H1 (cell line): ENCODE measurements around the gene RUFY1. TPM values are rescaled to one million over a fixed set of nuclear protein-coding genes. Genes with fewer than 3 reads are reported as not detected.

ENCODE experiments used
- CTCF ChIA-PET: fragments of 300-600 bp; sonication (Branson Sonifier 250); formaldehyde crosslinking; loops from one replicate; lab custom pipeline; 2021; ENCODE audit not compliant: partially characterized antibody; lab: Charles Lee
- POLR2A ChIA-PET: fragments of 300-600 bp; sonication (Branson Sonifier 250); formaldehyde crosslinking; loops from one replicate; lab custom pipeline; 2021; ENCODE audit warnings: inconsistent platforms; ENCODE audit not compliant: partially characterized antibody; lab: Charles Lee
- DNase-seq, 2 experiments: peaks; one replicate each; pipeline versions ENCODE4 v3.0.0 to v3.0.0-alpha.2; 2010 to 2022; ENCODE audit warnings: low spot score in 2 of 2, low read depth in 1 of 2, mixed read lengths in 1 of 2
- FAIRE-seq: peaks from 2 replicates; lab custom pipeline; 2011; peaks lifted over from hg19 to GRCh38; lab: Jason Lieb, UNC
- H2AFZ ChIP-seq: 2 replicates; pipeline ENCODE4 v1.8.1; 2012; ENCODE audit warnings: low read length, inconsistent platforms
- H2AK5ac ChIP-seq: 2 replicates; pipeline ENCODE4 v1.6.1; 2013; ENCODE audit warnings: low read depth, low read length
- H2BK120ac ChIP-seq: replicated peaks from 2 replicates; pipeline ENCODE3; 2013; ENCODE audit warnings: low read depth, low read length, inconsistent platforms
- H2BK12ac ChIP-seq: 2 replicates; pipeline ENCODE4 v1.6.1; 2013; ENCODE audit warnings: low read depth, low read length
- H2BK15ac ChIP-seq: 2 replicates; pipeline ENCODE4 v1.6.1; 2013; ENCODE audit warnings: low read length
- H2BK20ac ChIP-seq: 2 replicates; pipeline ENCODE4 v1.6.1; 2013; ENCODE audit warnings: low read length
- H2BK5ac ChIP-seq: 2 replicates; pipeline ENCODE4 v1.6.1; 2013; ENCODE audit warnings: low read depth, low read length
- H3K14ac ChIP-seq: 2 replicates; pipeline ENCODE4 v1.6.1; 2013; ENCODE audit warnings: inconsistent platforms; ENCODE audit not compliant: insufficient read length
- H3K18ac ChIP-seq: 2 replicates; pipeline ENCODE4 v1.6.1; 2013; ENCODE audit warnings: low read length; ENCODE audit errors: extremely low read depth
- H3K23ac ChIP-seq: 2 replicates; pipeline ENCODE4 v1.6.1; 2013; ENCODE audit warnings: inconsistent platforms; ENCODE audit not compliant: insufficient read length
- H3K23me2 ChIP-seq: 2 replicates; pipeline ENCODE4 v1.6.1; 2013; ENCODE audit warnings: low read depth, low read length
- H3K27ac ChIP-seq: 2 replicates; pipeline ENCODE4 v1.6.1; 2011; ENCODE audit warnings: low read depth, low read length, inconsistent platforms
- H3K27me3 ChIP-seq, 4 experiments: replicated peaks in 1 of 4; 1 replicate in 1 of 4; 2 replicates in 3 of 4; pipeline versions ENCODE4 v1.6.1 to v1.8.1; 2011 to 2013; ENCODE audit warnings: low read length in 3 of 4, mild to moderate bottlenecking in 3 of 4, inconsistent platforms in 2 of 4, mixed read lengths in 2 of 4, moderate library complexity in 1 of 4; ENCODE audit not compliant: control insufficient read depth in 3 of 4, insufficient read depth in 3 of 4; ENCODE audit errors: extremely low read depth in 1 of 4
- H3K36me3 ChIP-seq, 4 experiments: 2 replicates each; pipeline versions ENCODE4 v1.6.1 to v1.8.1; 2011 to 2013; ENCODE audit warnings: mild to moderate bottlenecking in 4 of 4, low read length in 3 of 4, moderate library complexity in 2 of 4, control low read depth in 1 of 4, inconsistent platforms in 1 of 4; ENCODE audit not compliant: insufficient read depth in 4 of 4, control insufficient read depth in 2 of 4
- H3K4ac ChIP-seq: replicated peaks from 2 replicates; pipeline ENCODE3; 2013; ENCODE audit warnings: low read length, low read depth, mixed read lengths, inconsistent platforms; ENCODE audit not compliant: insufficient read length
- H3K4me1 ChIP-seq, 4 experiments: replicated peaks in 1 of 4; 1 replicate in 1 of 4; 2 replicates in 3 of 4; pipeline versions ENCODE4 v1.6.1 to v1.8.1; 2011 to 2013; ENCODE audit warnings: low read length in 3 of 4, inconsistent platforms in 2 of 4, mixed read lengths in 1 of 4; ENCODE audit not compliant: insufficient read depth in 4 of 4, control insufficient read depth in 3 of 4
- H3K4me2 ChIP-seq, 2 experiments: 2 replicates each; pipeline versions ENCODE4 v1.6.1 to v1.8.1; 2011 to 2013; ENCODE audit warnings: low read depth in 2 of 2, low read length in 2 of 2, control low read depth in 1 of 2, inconsistent platforms in 1 of 2, mild to moderate bottlenecking in 1 of 2; ENCODE audit not compliant: insufficient read depth in 1 of 2
- H3K4me3 ChIP-seq, 4 experiments: fragments of 200-600, 300-600 bp in 1 of 4; sonication (generic), shearing (Covaris generic), sonication (Bioruptor Twin) in 1 of 4; 2 replicates each; pipeline versions ENCODE4 v1.5.1 to v1.8.1; 2011 to 2016; ENCODE audit warnings: low read length in 4 of 4, low read depth in 3 of 4, control low read depth in 2 of 4, inconsistent platforms in 2 of 4, mild to moderate bottlenecking in 2 of 4, mixed read lengths in 1 of 4, moderate library complexity in 1 of 4; ENCODE audit not compliant: insufficient read depth in 2 of 4; ENCODE audit errors: extremely low read depth in 1 of 4
- H3K56ac ChIP-seq: replicated peaks from 2 replicates; pipeline ENCODE3; 2013; ENCODE audit warnings: low read depth, mild to moderate bottlenecking, mixed read lengths, low read length, inconsistent platforms; ENCODE audit not compliant: insufficient read length
- H3K79me1 ChIP-seq: 2 replicates; pipeline ENCODE4 v1.6.1; 2013; ENCODE audit warnings: low read depth, low read length, control low read depth
- H3K79me2 ChIP-seq, 2 experiments: 2 replicates each; pipeline versions ENCODE4 v1.6.1 to v1.8.1; 2012 to 2013; ENCODE audit warnings: low read length in 2 of 2, mild to moderate bottlenecking in 2 of 2, inconsistent platforms in 1 of 2; ENCODE audit not compliant: insufficient read depth in 2 of 2, control insufficient read depth in 1 of 2
- H3K9ac ChIP-seq, 4 experiments: replicated peaks in 1 of 4; 1 replicate in 1 of 4; 2 replicates in 3 of 4; pipeline versions ENCODE4 v1.6.1 to v1.8.1; 2011 to 2013; ENCODE audit warnings: low read depth in 3 of 4, low read length in 3 of 4, control low read depth in 2 of 4, mild to moderate bottlenecking in 2 of 4, moderate library complexity in 2 of 4, inconsistent platforms in 1 of 4; ENCODE audit errors: extremely low read depth in 1 of 4
- H3K9me3 ChIP-seq, 2 experiments: 2 replicates each; pipeline versions ENCODE4 v1.6.1 to v1.8.1; 2012 to 2013; ENCODE audit warnings: mild to moderate bottlenecking in 2 of 2, moderate library complexity in 2 of 2, control low read depth in 1 of 2, inconsistent platforms in 1 of 2, low read depth in 1 of 2, low read length in 1 of 2, mixed read lengths in 1 of 2; ENCODE audit not compliant: insufficient read depth in 2 of 2
- H4K20me1 ChIP-seq, 2 experiments: replicated peaks in 1 of 2; 2 replicates each; pipeline versions ENCODE3 to v1.8.1; 2011 to 2013; ENCODE audit warnings: inconsistent platforms in 2 of 2, low read length in 2 of 2, mild to moderate bottlenecking in 1 of 2; ENCODE audit not compliant: insufficient read depth in 2 of 2, control insufficient read depth in 1 of 2
- H4K5ac ChIP-seq: 2 replicates; pipeline ENCODE4 v1.6.1; 2013; ENCODE audit warnings: low read length, low read depth, mixed read lengths, inconsistent platforms; ENCODE audit not compliant: insufficient read length
- H4K8ac ChIP-seq: 2 replicates; pipeline ENCODE4 v1.8.0; 2013; ENCODE audit warnings: mild to moderate bottlenecking, moderate library complexity, low read length, inconsistent platforms; ENCODE audit not compliant: insufficient read depth; ENCODE audit errors: extremely low read depth
- H4K91ac ChIP-seq: replicated peaks from 2 replicates; pipeline ENCODE3; 2013; ENCODE audit warnings: low read length, mixed read lengths, inconsistent platforms; ENCODE audit not compliant: insufficient read length
- POU5F1 ChIP-seq: IDR thresholded peaks from 2 replicates; pipeline ENCODE4 v1.6.1; 2011; ENCODE audit warnings: low read depth, mild to moderate bottlenecking, low read length, moderate library complexity
- SAP30 ChIP-seq: fragments of 300-600 bp; sonication (generic); IDR thresholded peaks from 2 replicates; pipeline ENCODE4 v1.7.1; 2012; ENCODE audit warnings: low read length, moderate library complexity, mild to moderate bottlenecking, inconsistent platforms; ENCODE audit not compliant: insufficient read depth, insufficient replicate concordance
- SP1 ChIP-seq: IDR thresholded peaks from 2 replicates; pipeline ENCODE4 v1.6.1; 2011; ENCODE audit warnings: low read depth, low read length
- SRF ChIP-seq: IDR thresholded peaks from 2 replicates; pipeline ENCODE4 v1.6.1; 2011; ENCODE audit warnings: mild to moderate bottlenecking, low read depth, low read length, moderate library complexity
- TAF1 ChIP-seq: IDR thresholded peaks from 2 replicates; pipeline ENCODE4 v1.6.1; 2011; ENCODE audit warnings: mild to moderate bottlenecking, low read depth, low read length
- TBP ChIP-seq: IDR thresholded peaks from 2 replicates; pipeline ENCODE4 v1.6.1; 2011; ENCODE audit warnings: low read depth, low read length, improper control_type of control experiment
- TCF12 ChIP-seq: IDR thresholded peaks from 2 replicates; pipeline ENCODE4 v1.6.1; 2011; ENCODE audit warnings: low read depth, mild to moderate bottlenecking, low read length
- WGBS, 2 experiments: shearing (Covaris generic) in 1 of 2; methylation state at CpG; one replicate each; pipeline versions ENCODE4 v1.1.6 to v1.1.7; 2013 to 2015; ENCODE audit warnings: low lambda C conversion rate in 2 of 2, mixed read lengths in 2 of 2, inconsistent platforms in 1 of 2, low coverage in 1 of 2, missing lambda C conversion rate in 1 of 2; ENCODE audit not compliant: insufficient replicate concordance in 2 of 2, insufficient coverage in 1 of 2, insufficient read length in 1 of 2; ENCODE audit errors: extremely low coverage in 1 of 2, missing lambda C conversion rate in 1 of 2; 5-methylcytosine and 5-hydroxymethylcytosine counted together
- polyA plus RNA-seq, 7 experiments: library from polyadenylated mRNA; depleted of rRNA in 3 of 7; stranded (reverse) in 5 of 7; unstranded in 2 of 7; fragments of >200 nt in 5 of 7; fragments of 200-250 nt in 2 of 7; gene quantifications; 1 replicate in 5 of 7; 2 replicates in 1 of 7; 4 replicates in 1 of 7; pipeline versions ENCODE4 v1.2.1 to v1.2.3, GENCODE V29; 2011 to 2013; ENCODE audit warnings: missing spikeins in 2 of 7, mixed read lengths in 2 of 7
- total RNA-seq: library from RNA; stranded (reverse); fragmentation: NEBNext Ultra II Directional; extraction: Animal tissue kit (Norgen Biotek cat#: 25700); gene quantifications from 2 replicates; pipeline ENCODE4 v1.2.1, GENCODE V29; 2021
- TF ChIP-seq, protein P1 (sequence below): IDR thresholded peaks from 2 replicates; pipeline ENCODE4 v1.6.1; 2012; ENCODE audit warnings: inconsistent platforms

Gene RUFY1
- total and polyA plus RNA-seq, 2 of the 8 experiments (the other 6 are each of a cell fraction or from before 2014, with no cell fraction given), result 22.4 to 29.5 TPM

DNA sequence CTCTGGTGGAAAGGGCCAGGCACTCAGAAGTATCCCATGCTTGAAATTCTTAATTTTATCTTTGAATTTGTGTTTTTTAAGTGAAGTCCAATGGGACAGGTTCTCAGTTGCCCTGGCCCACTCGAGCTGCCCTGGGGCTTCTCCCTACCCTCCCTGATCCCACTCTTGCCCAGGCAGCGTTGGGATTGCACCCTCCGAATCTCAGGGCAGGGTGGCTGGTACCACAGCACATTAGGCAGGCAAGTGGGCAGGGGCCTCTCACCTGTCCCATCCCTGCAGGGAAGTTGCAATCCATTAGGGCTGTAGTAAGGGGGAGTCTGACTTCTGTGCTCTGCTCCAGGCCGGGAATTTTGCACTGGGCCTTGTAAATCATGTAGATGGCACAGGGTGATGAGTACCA, 2.7 kb downstream of the RUFY1 start:
- Histone ChIP-seq H3K9ac (peak overlapping the region in 1 of 4 experiments; percentile 24; a peak in 1 of 7 replicates), H2BK20ac (no peak overlapping the region), H3K79me1 (peaks cover 5% of the 10 kb centered on the region), H3K18ac (no peak overlapping the region), H2BK5ac (no peak overlapping the region), H3K4me2 (peak overlapping the region; percentile 22 to 92; a peak in 2 of 4 replicates), H3K23ac (no peak overlapping the region), H2AFZ (no peak overlapping the region), H3K27ac (no peak overlapping the region), H4K5ac (no peak overlapping the region), H3K23me2 (no peaks in the 10 kb centered on the region; the same call in 1 of the 2 replicates), H2BK12ac (no peak overlapping the region), H2BK120ac (no peak overlapping the region), H2AK5ac (no peak overlapping the region), H3K27me3 (no peaks in the 10 kb centered on the region), H3K9me3 (no peaks in the 10 kb centered on the region), H3K4me1 (peaks cover 1 to 6% (median 5%) of the 10 kb centered on the region in 4 experiments), H3K4me3 (no peak overlapping the region; a peak in 1 of 8 replicates), H3K56ac (no peak overlapping the region), H4K8ac (no peak overlapping the region), H3K79me2 (peaks cover 8 to 63% of the 10 kb centered on the region in 2 experiments), H4K91ac (no peak overlapping the region), H2BK15ac (no peak overlapping the region), H3K14ac (no peak overlapping the region), H4K20me1 (peaks cover 0 to 3% of the 10 kb centered on the region in 2 experiments), H3K4ac (no peak overlapping the region), H3K36me3 (peaks cover 0 to 6% (median 0%) of the 10 kb centered on the region in 4 experiments; a peak in 1 of 8 replicates)
- CTCF ChIA-PET, result interaction anchor here (0.7 kb wide), 1 partner anchor 386 kb away, joined by 3 read pairs; no protein-coding TSS in a partner anchor
- POLR2A ChIA-PET, result interaction anchor here (1.7 to 3.8 kb wide), 2 partner anchors 16 to 70 kb away, joined by 4 to 16 read pairs; partner anchors contain the start of gene HNRNPH1
- FAIRE-seq (no peak), DNase-seq (no peak)
- 88% methylated on average over 4 of the region's 4 CpGs; no CpG with 5 or more reads in 1 of the 2 experiments for whole genome bisulfite sequencing, 2 experiments
- TF ChIP-seq SAP30 (no peak), TBP (no peak), POU5F1 (no peak), TCF12 (no peak), SRF (no peak), TAF1 (no peak), SP1 (no peak)
- TF ChIP-seq, protein P1, sequence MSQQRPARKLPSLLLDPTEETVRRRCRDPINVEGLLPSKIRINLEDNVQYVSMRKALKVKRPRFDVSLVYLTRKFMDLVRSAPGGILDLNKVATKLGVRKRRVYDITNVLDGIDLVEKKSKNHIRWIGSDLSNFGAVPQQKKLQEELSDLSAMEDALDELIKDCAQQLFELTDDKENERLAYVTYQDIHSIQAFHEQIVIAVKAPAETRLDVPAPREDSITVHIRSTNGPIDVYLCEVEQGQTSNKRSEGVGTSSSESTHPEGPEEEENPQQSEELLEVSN, result no peak
